Hepatocyte (in vitro differentiated cells): Measurements from ENCODE around the gene ZNF423.

Experiments
- EZH2 ChIP-seq: fragments of 200-600 bp; sonication (generic); IDR thresholded peaks from 2 replicates; pipeline ENCODE4 v1.6.1; 2016; ENCODE audit warnings: antibody characterized with exemption, mild to moderate bottlenecking, borderline replicate concordance
- TF ChIP-seq, protein P1 (sequence below): fragments of 200-600 bp; sonication (generic); IDR thresholded peaks from 2 replicates; pipeline ENCODE4 v1.5.1; 2016; ENCODE audit warnings: antibody characterized with exemption, mild to moderate bottlenecking; ENCODE audit not compliant: poor library complexity

DNA sequence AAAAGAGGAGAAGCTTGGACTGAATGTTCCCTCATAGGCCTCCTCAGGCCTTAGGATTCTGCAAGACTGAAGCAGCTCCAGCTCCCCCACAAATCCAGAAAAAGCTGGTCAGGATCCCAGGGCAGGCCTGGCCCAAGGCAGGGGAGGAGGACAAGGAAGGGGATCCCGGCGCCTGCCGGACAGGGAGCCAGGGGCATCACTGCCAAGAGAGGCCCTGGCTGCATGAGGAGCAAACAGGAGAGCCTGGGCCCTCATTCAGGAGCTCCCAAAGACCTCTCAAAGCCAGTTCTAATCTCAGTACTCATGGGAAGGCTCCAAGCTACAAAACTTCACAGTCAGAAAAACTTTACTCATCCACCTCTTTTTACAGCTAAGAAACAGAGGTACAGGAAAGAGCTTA, 67.3 kb downstream of the ZNF423 start:
- TF ChIP-seq, protein P1, sequence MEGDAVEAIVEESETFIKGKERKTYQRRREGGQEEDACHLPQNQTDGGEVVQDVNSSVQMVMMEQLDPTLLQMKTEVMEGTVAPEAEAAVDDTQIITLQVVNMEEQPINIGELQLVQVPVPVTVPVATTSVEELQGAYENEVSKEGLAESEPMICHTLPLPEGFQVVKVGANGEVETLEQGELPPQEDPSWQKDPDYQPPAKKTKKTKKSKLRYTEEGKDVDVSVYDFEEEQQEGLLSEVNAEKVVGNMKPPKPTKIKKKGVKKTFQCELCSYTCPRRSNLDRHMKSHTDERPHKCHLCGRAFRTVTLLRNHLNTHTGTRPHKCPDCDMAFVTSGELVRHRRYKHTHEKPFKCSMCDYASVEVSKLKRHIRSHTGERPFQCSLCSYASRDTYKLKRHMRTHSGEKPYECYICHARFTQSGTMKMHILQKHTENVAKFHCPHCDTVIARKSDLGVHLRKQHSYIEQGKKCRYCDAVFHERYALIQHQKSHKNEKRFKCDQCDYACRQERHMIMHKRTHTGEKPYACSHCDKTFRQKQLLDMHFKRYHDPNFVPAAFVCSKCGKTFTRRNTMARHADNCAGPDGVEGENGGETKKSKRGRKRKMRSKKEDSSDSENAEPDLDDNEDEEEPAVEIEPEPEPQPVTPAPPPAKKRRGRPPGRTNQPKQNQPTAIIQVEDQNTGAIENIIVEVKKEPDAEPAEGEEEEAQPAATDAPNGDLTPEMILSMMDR, result no peak
- no peak for TF ChIP-seq EZH2
